ENCODE data around the gene SEMA5B. TPM values are rescaled to one million over a fixed set of nuclear protein-coding genes. Genes with fewer than 3 reads are reported as not detected.
A peak's percentile ranks its signal among the peaks of the same experiment; 100 is the strongest.

Gene SEMA5B
- total RNA-seq, 2 experiments from 2014 or later: 0.30 TPM; not detected in 1

DNA sequence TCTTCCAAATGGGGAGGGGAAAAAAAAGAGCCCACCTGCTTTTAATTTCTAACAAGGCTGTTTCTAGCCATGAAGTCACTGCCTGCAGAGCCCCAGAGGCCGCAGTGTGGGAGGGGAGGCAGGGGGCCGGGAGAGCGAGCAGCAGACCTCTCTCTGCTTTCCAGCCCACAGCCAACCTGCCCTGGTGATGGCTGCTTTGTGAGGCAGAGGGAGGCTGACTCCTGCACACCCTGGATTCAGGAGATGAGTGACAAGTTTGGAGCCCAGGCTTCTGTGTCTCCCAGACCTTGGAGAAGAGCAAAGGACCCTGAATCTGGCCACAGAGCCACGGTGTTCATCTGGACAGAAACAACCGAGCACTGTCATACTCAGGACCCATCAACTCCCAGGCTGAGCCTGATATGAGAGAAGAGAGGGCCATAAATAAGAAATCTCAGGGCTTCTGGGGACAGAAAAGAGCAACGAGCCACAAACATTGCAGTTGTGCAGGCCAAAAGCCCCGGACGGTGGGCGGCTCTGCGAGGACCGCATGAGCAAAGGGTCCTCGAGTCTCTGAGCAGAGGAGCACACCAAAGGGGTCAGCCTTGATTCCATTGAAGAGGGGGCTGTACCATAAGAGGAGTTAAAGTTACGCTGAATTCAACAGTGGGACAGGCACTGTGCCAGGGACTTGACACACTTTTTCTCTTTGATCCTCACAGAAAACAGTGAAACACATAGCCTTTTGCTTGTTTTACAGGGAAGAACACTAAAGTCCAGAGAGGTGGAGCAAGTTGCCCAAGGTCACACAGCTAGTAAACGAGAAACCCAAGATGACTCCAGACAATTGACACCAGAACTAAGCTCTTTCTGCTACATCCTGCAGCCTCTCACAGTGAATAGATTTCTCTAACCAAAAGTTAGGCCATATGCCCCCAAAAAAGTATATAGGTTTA is 97.2 kb downstream of the SEMA5B start:
- Mint-ChIP-seq H3K27ac (no peak overlapping the region), H3K4me3 (no peak overlapping the region), H3K4me1 (no peaks in the 10 kb centered on the region), H3K9me3 (no peaks in the 10 kb centered on the region), H3K36me3 (ENCODE audit: low read depth) (no peaks in the 10 kb centered on the region), H3K27me3 (peaks cover 21% of the 10 kb centered on the region)
- POLR2A ChIA-PET: no interaction called here
- no peak for DNase-seq
- CTCF ChIA-PET: no interaction called here

DNA sequence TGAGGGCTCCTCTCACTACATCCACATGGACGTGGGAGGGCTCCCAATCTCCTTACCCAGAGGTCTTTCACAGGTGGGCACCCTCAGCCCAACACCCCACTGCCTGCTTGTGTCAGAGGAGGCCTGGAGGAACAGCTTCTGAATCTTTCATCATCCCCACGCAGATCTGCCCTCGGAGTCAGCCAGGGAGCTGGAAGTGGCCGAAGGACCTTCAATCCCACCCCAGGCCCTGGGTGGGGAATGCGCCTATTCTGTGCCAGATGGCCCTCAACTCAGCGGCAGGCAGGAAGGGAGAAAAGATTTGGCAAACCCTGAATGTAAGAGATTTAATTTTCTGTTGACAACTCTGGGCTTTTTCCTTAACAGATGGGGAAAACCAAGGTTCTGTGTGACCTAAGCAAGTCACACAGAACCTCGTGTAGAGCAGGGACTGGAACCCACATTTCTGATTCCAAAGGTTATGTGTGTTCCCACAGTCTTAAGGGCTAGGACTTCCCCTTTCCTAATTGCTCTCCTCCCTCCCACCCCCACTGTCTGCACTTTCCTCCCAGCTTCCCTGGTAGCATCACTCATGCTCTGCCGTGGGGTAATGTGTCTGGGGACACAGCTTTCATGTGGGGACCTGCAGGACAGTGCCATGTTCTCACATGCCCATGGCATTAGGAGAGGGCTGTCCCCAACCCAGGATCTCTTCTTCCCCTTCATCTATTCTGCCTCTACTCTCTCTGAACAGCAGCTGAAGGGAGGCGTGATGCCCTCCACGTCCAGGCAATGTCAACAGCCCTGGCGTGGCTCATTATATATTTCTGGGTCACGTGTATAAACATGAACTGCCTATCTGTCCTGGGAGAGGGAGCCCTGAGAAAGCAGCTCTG is 98.1 kb downstream of the SEMA5B start:
- H3K36me3 Mint-ChIP-seq (ENCODE audit: low read depth): no peaks in the 10 kb centered on the region
- ChIA-PET POLR2A (no interaction called here), CTCF (no interaction called here)
- H3K4me1 Mint-ChIP-seq: no peaks in the 10 kb centered on the region
- DNase-seq: no peak
- peaks cover 21% of the 10 kb centered on the region for H3K27me3 Mint-ChIP-seq
- H3K27ac Mint-ChIP-seq: no peak overlapping the region
- no peaks in the 10 kb centered on the region for H3K9me3 Mint-ChIP-seq
- H3K4me3 Mint-ChIP-seq: no peak overlapping the region

DNA sequence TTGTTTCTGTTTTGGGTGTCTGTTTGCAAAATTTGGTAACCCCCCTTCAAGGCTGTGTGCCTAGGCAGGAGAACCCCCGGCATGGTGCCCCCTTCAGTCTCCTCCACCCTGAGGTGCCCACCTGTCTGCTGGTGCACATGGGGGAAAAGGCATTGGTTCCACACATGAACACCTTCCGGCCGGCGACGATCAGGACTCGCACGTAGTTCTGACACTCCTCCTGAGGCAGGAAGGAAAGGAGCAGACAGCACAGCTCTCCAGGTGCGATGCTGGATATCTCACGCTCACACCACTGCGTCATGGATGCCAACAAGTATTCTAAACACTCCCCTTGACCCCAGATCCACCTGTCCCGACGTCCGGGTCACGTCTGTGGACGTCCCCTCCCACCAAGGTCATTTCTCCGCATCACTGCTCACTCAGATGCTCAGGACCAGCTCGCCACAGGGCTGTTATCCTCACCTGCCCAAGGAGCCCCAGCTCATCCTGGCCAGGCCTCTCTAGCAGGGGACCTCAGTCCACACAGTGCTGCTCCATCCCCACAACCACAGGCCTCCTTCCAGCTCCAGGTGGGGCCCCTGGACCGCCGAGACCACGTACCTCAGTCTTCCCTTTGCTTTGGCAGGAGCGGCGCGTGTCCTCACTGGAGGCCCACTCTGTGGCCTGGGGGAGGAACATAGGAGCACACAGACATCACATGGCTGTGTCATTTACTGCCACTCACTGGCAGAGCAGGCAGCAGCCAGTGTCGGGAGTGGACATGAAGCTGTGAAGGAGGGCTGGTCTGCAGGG is 99.0 kb downstream of the SEMA5B start:
- Mint-ChIP-seq H3K36me3 (ENCODE audit: low read depth) (no peaks in the 10 kb centered on the region), H3K4me1 (no peaks in the 10 kb centered on the region), H3K27ac (no peak overlapping the region), H3K4me3 (no peak overlapping the region), H3K9me3 (no peaks in the 10 kb centered on the region), H3K27me3 (peaks cover 20% of the 10 kb centered on the region)
- no peak for DNase-seq
- ChIA-PET POLR2A (no interaction called here), CTCF (no interaction called here)

DNA sequence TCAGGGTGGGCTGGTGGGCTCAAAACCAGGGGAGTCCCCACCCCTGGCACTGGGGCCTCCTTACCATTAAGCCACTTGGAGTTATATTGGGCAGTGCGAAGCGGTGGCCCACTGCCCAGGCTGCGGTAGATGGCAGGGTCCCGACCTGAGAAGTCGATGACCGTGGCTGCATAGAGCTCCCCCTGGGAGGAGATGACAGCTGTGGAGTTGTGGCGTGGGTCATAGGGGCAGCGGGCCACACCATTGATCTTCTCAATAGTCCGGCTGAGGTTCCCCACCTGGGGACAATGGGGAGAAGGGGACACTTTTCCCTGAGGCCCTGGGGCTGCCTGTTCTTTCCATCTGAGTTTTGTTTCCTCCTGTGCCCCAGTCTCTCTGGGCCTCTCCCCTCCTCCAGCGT is 99.8 kb downstream of the SEMA5B start:
- peaks cover under 1% of the 10 kb centered on the region for H3K4me1 Mint-ChIP-seq
- no peaks in the 10 kb centered on the region for H3K36me3 Mint-ChIP-seq (ENCODE audit: low read depth)
- H3K9me3 Mint-ChIP-seq: no peaks in the 10 kb centered on the region
- ChIA-PET POLR2A (no interaction called here), CTCF (no interaction called here)
- H3K27ac Mint-ChIP-seq: no peak overlapping the region
- no peak overlapping the region for H3K4me3 Mint-ChIP-seq
- no peak for DNase-seq
- peaks cover 15% of the 10 kb centered on the region for H3K27me3 Mint-ChIP-seq

DNA sequence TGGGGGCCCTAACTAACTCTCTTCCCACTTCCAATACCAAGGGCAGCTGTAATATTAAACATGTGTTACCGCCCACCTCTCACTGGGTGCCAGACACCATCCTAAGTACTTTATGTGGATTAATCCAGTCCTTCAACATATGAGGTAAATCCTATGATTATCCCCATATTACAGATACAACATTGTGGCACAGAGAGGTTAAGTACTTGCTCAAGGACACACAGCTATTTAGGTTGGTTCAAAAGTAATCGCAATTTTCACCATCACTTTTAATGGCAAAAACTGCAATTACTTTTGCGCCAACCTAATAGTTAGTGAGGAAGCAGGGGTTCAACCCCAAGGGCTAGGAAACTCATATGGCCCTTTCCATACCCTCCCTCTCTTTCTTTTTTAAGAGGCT is 100.8 kb downstream of the SEMA5B start:
- Mint-ChIP-seq H3K4me1 (peaks cover 2% of the 10 kb centered on the region), H3K27ac (no peak overlapping the region), H3K36me3 (ENCODE audit: low read depth) (no peaks in the 10 kb centered on the region), H3K4me3 (no peak overlapping the region), H3K27me3 (peaks cover 16% of the 10 kb centered on the region), H3K9me3 (no peaks in the 10 kb centered on the region)
- DNase-seq: no peak
- POLR2A ChIA-PET: interaction anchor here (0.9 kb wide), 1 partner anchor 133 kb away, joined by 3 read pairs; the partner anchor contains the start of gene HSPBAP1
- CTCF ChIA-PET: no interaction called here

DNA sequence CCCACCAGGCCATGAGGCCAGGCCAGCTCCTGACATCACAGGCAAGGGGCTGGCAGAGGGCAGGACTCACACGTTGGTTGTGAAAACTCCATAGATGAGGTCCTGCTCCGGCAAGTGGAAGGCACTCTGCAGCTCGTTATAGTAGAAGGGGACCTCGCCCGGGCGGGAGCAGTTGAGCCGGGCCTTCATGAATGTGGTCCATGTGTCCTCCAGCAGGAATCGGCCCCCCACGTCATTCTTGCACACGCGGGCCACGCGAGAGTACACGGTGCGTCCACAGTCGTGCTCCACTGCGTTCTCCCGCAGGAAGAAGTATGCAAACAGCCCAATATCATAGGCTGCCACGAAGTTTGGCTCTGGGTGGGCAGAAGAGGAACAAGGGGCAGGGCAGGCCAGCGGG is 101.2 kb downstream of the SEMA5B start:
- Mint-ChIP-seq H3K27me3 (peaks cover 16% of the 10 kb centered on the region), H3K9me3 (no peaks in the 10 kb centered on the region), H3K4me3 (no peak overlapping the region), H3K4me1 (peaks cover 2% of the 10 kb centered on the region), H3K36me3 (ENCODE audit: low read depth) (no peaks in the 10 kb centered on the region), H3K27ac (no peak overlapping the region)
- POLR2A ChIA-PET: interaction anchor here (0.9 kb wide), 1 partner anchor 133 kb away, joined by 3 read pairs; the partner anchor contains the start of gene HSPBAP1
- no peak for DNase-seq
- CTCF ChIA-PET: no interaction called here

DNA sequence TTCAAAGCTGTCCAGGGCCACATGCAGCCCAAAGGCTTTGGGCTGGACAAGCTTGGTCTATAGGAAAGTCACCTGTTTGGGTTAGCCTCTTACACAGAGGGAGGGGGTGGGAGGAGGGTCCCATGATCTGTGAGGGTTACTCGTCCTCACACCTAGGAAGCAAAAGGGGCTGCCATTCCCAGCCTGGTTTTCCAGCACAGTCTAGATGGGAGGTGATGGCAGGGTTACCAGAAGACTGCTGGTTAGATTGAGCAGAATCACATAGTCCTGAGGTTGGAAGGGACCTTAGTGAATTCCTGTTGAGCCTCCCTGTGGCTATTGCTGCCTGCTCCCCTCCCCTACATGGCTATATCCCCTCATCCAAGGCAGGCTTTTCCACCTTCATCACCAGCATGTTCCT is 101.8 kb downstream of the SEMA5B start:
- CTCF ChIA-PET: no interaction called here
- Mint-ChIP-seq H3K4me3 (no peak overlapping the region), H3K27ac (no peak overlapping the region), H3K9me3 (no peaks in the 10 kb centered on the region), H3K4me1 (peaks cover 2% of the 10 kb centered on the region), H3K27me3 (peaks cover 19% of the 10 kb centered on the region), H3K36me3 (ENCODE audit: low read depth) (no peaks in the 10 kb centered on the region)
- POLR2A ChIA-PET: no interaction called here
- DNase-seq: no peak

DNA sequence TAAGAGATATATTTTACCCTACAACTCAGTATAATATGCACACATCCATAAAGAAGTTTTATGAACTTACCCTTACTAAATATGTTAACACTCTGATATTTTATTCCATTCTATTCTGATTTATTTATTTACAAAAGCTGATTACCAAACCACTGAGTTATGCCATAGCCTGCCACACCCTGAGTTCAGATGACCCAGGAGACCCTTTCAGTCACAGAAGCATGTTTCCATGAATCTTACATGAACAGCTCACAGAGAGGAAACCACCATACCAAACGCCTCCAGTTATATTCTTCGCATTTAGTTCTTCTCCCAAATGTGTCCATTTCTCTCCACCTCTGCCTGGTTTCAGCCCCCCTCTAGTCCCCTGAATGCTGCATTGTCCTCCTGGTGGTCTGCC is 103.5 kb downstream of the SEMA5B start:
- Mint-ChIP-seq H3K27ac (no peak overlapping the region), H3K9me3 (no peaks in the 10 kb centered on the region), H3K27me3 (peaks cover 31% of the 10 kb centered on the region), H3K4me3 (no peak overlapping the region), H3K36me3 (ENCODE audit: low read depth) (no peaks in the 10 kb centered on the region), H3K4me1 (peaks cover 2% of the 10 kb centered on the region)
- ChIA-PET CTCF (no interaction called here), POLR2A (no interaction called here)
- no peak for DNase-seq

DNA sequence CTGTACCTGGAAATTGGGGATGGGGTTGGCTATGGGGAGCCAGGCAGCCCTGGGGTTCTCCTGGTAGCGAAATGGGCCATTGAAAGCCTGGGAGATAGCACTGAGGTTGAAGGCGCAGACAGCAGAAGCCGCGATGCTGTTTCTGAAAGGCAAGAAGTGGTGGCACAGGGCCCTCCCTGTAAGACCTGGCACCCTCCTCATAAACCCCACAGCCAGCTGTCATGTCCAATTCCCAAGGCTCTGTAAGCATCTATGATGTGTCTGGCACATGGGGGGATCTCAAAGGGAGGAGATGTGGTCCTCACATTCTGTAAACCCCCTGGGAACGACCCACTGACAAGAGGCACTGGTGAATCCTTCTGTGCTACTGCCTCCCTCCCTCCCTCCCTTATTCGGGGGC is 104.0 kb downstream of the SEMA5B start:
- Mint-ChIP-seq H3K4me3 (no peak overlapping the region), H3K4me1 (peaks cover 2% of the 10 kb centered on the region), H3K27ac (no peak overlapping the region), H3K36me3 (ENCODE audit: low read depth) (no peaks in the 10 kb centered on the region), H3K27me3 (peaks cover 32% of the 10 kb centered on the region), H3K9me3 (no peaks in the 10 kb centered on the region)
- POLR2A ChIA-PET: no interaction called here
- DNase-seq: no peak
- CTCF ChIA-PET: no interaction called here

DNA sequence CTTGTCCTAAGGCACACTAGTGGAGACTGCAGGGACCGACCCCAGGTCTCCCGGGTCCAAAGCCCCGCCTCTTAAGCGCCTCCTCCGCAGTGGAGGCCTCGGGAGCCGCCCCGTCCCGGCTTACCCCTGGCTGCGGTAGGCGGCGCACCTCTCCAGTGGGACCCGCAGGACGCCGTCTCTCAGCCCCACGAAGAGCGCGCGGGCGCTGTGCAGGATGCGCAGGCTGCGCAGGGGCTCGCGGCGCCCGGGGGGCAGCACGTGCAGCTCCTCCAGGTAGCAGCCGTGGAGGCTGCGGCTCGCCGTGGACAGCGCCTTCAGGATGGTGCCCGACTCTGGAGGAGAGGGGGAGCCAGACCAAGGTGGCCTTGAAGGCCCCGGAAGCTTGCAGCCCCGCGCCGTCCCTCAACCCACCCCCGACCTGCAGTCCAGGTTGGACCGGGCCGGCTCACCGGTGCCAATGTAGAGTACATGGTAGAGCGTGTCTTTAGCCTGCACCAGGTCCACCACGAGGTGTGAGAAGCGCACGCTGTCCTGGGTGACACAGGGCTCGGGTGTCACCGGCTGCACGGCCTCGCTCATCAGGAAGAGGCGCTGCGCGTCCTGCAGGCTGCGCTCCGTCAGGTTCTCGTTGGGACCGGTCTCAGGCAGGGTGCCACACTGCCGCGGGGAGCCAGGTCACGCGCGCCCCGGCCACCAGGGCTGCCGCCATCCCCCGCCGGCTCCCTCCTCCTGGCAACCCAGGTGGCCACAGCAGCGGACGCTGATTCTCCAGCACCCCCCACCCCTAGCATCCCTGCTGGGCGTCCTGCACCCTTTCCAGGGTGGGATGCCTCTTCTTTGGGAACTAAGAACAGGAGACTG is 105.5 kb downstream of the SEMA5B start:
- POLR2A ChIA-PET: interaction anchor here (0.6 kb wide), 1 partner anchor 204 kb away, joined by 3 read pairs; no protein-coding TSS in a partner anchor
- no peak overlapping the region for H3K27ac Mint-ChIP-seq

DNA sequence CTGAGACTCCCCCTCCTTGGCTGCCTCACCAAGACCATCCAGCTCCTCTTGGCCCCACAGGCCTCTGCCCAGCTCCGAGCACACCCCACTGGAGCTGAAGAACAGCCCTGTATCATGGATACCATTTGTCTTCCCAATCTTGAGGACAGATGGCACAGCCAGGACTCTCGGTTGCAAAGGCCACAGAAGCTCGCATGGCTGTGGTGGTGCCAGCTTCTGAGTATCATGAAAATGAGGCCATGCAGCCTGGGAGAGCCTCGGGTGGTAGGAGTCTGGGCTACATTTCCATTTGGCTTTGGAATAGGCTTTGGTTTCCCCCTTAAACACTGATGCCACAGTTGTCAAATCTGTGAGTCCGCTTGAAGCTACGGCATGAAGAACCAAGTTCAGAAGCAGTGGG is 106.6 kb downstream of the SEMA5B start:
- H3K27ac Mint-ChIP-seq: no peak overlapping the region
- ChIA-PET POLR2A (no interaction called here), CTCF (no interaction called here)
- no peaks in the 10 kb centered on the region for H3K9me3 Mint-ChIP-seq
- H3K36me3 Mint-ChIP-seq (ENCODE audit: low read depth): no peaks in the 10 kb centered on the region
- H3K4me1 Mint-ChIP-seq: peaks cover 5% of the 10 kb centered on the region
- H3K4me3 Mint-ChIP-seq: no peak overlapping the region
- no peak for DNase-seq
- H3K27me3 Mint-ChIP-seq: peaks cover 37% of the 10 kb centered on the region

More for the DNA sequence above, 105.5 kb downstream of the SEMA5B start:
- DNase-seq: peak; percentile 40
- Mint-ChIP-seq H3K4me3 (no peak overlapping the region), H3K27me3 (peaks cover 32% of the 10 kb centered on the region), H3K9me3 (no peaks in the 10 kb centered on the region), H3K4me1 (peaks cover 2% of the 10 kb centered on the region), H3K36me3 (ENCODE audit: low read depth) (no peaks in the 10 kb centered on the region)
- CTCF ChIA-PET: no interaction called here

DNA sequence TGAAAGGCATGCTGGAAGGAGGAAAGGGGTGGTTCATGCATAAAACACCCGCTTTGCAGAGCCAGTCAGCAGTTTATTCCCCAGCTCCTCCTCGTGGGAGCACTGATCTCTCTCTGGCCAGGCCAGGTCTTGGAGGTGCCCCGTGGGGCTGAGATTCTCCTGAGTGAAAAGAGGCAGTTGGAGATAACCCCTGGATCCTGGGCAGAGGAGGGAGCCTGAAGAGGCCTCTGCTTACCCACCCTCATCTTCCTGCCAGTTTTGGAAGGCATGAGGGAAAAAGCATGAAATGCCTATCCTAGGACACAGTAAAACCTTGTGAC is 108.3 kb downstream of the SEMA5B start:
- POLR2A ChIA-PET: no interaction called here
- CTCF ChIA-PET: no interaction called here
- Mint-ChIP-seq H3K27ac (no peak overlapping the region), H3K27me3 (peaks cover 39% of the 10 kb centered on the region), H3K9me3 (no peaks in the 10 kb centered on the region), H3K4me3 (no peak overlapping the region), H3K4me1 (peaks cover 7% of the 10 kb centered on the region), H3K36me3 (ENCODE audit: low read depth) (no peaks in the 10 kb centered on the region)
- no peak for DNase-seq

Data from activated CD4-positive, alpha-beta memory T cell treated with anti-CD3 and anti-CD28 coated beads, Interleukin-2, amount 10 ng/mL, durations not matched to agents 7 days and 5 days (primary cell).